ENCODE results near the gene KNTC1.
"Not testable (repeated sequence)": the region's sequence is repeated elsewhere in the genome, so short reads cannot be mapped to it uniquely, and the experiment has no call there.

The KNTC1 gene

GRCh38 chr12:122563361-122563760 lies 36.3 kb downstream of the KNTC1 start:
- DNase-seq: no peak

GRCh38 chr12:122566816-122567215 lies 39.8 kb downstream of the KNTC1 start:
- DNase-seq: not testable (repeated sequence)

GRCh38 chr12:122569288-122569687 lies 42.2 kb downstream of the KNTC1 start:
- DNase-seq: no peak

GRCh38 chr12:122570006-122570405 lies 43.0 kb downstream of the KNTC1 start:
- DNase-seq: peak; percentile 49

GRCh38 chr12:122571821-122572220 lies 44.8 kb downstream of the KNTC1 start:
- DNase-seq: no peak

- not testable (repeated sequence) for DNase-seq
These were observed 56.2 kb downstream of the KNTC1 start for GRCh38 chr12:122583294-122583693.

- no peak for DNase-seq
These were observed 57.3 kb downstream of the KNTC1 start for GRCh38 chr12:122584177-122584863.

- no peak for DNase-seq
These were observed 63.9 kb downstream of the KNTC1 start for GRCh38 chr12:122590990-122591389.

GRCh38 chr12:122591966-122592365 lies 64.9 kb downstream of the KNTC1 start:
- DNase-seq: not testable (repeated sequence)

- not testable (repeated sequence) for DNase-seq
These were observed 65.5 kb downstream of the KNTC1 start for GRCh38 chr12:122592543-122592942.

- DNase-seq: no peak
These were observed 66.9 kb downstream of the KNTC1 start for GRCh38 chr12:122593910-122594309.

GRCh38 chr12:122596838-122597237 lies 69.8 kb downstream of the KNTC1 start:
- DNase-seq: no peak

GRCh38 chr12:122602456-122602855 lies 75.4 kb downstream of the KNTC1 start:
- no peak for DNase-seq

- no peak for DNase-seq
These were observed 77.9 kb downstream of the KNTC1 start for GRCh38 chr12:122604993-122605392.

GRCh38 chr12:122609732-122610131 lies 82.7 kb downstream of the KNTC1 start:
- no peak for DNase-seq

GRCh38 chr12:122610207-122610606 lies 83.2 kb downstream of the KNTC1 start:
- DNase-seq: peak; percentile 13

- DNase-seq: peak; percentile 66
These were observed 83.9 kb downstream of the KNTC1 start for GRCh38 chr12:122610911-122611310.

GRCh38 chr12:122614839-122615238 lies 87.8 kb downstream of the KNTC1 start:
- peak; percentile 9 for DNase-seq

- DNase-seq: no peak
These were observed 88.7 kb downstream of the KNTC1 start for GRCh38 chr12:122615780-122616179.

GRCh38 chr12:122635471-122635870 lies 108.4 kb downstream of the KNTC1 start:
- no peak for DNase-seq

- DNase-seq: no peak
These were observed 116.3 kb downstream of the KNTC1 start for GRCh38 chr12:122643207-122643805.

- DNase-seq: peak; percentile 93
These were observed 119.6 kb downstream of the KNTC1 start for GRCh38 chr12:122646517-122647217.

- DNase-seq: no peak
These were observed 124.6 kb downstream of the KNTC1 start for GRCh38 chr12:122651520-122652224.
